HG02943 (cell line): Measurements from ENCODE around the gene CFAP58.

Experiments used
- ATAC-seq: cut with Tn5 transposase; IDR thresholded peaks from one replicate; pipeline ENCODE4 v1.9.1; 2021; ENCODE audit warnings: mild to moderate bottlenecking, low read depth, moderate library complexity; ENCODE audit not compliant: unreplicated experiment

CFAP58 gene

GRCh38 chr10:104472957-104473745 lies 119.5 kb downstream of the CFAP58 start:
- no peak for ATAC-seq

GRCh38 chr10:104478380-104478779 lies 124.7 kb downstream of the CFAP58 start:
- no peak for ATAC-seq

- ATAC-seq, result no peak
These were observed 126.4 kb downstream of the CFAP58 start for GRCh38 chr10:104479906-104480593.

- ATAC-seq, result no peak
These were observed 127.2 kb downstream of the CFAP58 start for GRCh38 chr10:104480797-104481196.

GRCh38 chr10:104483582-104483981 lies 129.9 kb downstream of the CFAP58 start:
- no peak for ATAC-seq

GRCh38 chr10:104485632-104486031 lies 132.0 kb downstream of the CFAP58 start:
- no peak for ATAC-seq

GRCh38 chr10:104486803-104487202 lies 133.2 kb downstream of the CFAP58 start:
- ATAC-seq, result no peak

GRCh38 chr10:104487794-104488438 lies 134.3 kb downstream of the CFAP58 start:
- no peak for ATAC-seq

- no peak for ATAC-seq
These were observed 134.8 kb downstream of the CFAP58 start for GRCh38 chr10:104488439-104488832.

GRCh38 chr10:104492329-104492940 lies 138.8 kb downstream of the CFAP58 start:
- no peak for ATAC-seq

GRCh38 chr10:104498347-104499081 lies 144.9 kb downstream of the CFAP58 start:
- ATAC-seq, result no peak

- no peak for ATAC-seq
These were observed 147.8 kb downstream of the CFAP58 start for GRCh38 chr10:104501449-104501848.

GRCh38 chr10:104501864-104502579 lies 148.4 kb downstream of the CFAP58 start:
- ATAC-seq, result no peak

GRCh38 chr10:104502907-104503306 lies 149.3 kb downstream of the CFAP58 start:
- ATAC-seq, result no peak
